Activated T-cell treated with anti-CD3 and anti-CD28 coated beads, Interleukin-2, amount 50 U/mL, for 24 hours (primary cell): ENCODE data around the gene IL13.
A peak's percentile ranks its signal among the peaks of the same experiment; 100 is the strongest.
"Not testable (repeated sequence)": the region's sequence is repeated elsewhere in the genome, so short reads cannot be mapped to it uniquely, and the experiment has no call there.

Experiments used
- DNase-seq: peaks from one replicate; pipeline ENCODE4 v3.0.0-alpha.2; 2020
- H3K27ac Mint-ChIP-seq: 2 replicates; pipeline ENCODE4 v1.8.0; 2020; ENCODE audit warnings: mild to moderate bottlenecking, mixed read lengths
- H3K27me3 Mint-ChIP-seq: 2 replicates; pipeline ENCODE4 v1.8.0; 2020; ENCODE audit warnings: mixed read lengths
- H3K36me3 Mint-ChIP-seq: 2 replicates; pipeline ENCODE4 v1.8.0; 2020; ENCODE audit warnings: low read depth, mixed read lengths
- H3K4me1 Mint-ChIP-seq: 2 replicates; pipeline ENCODE4 v1.8.0; 2020; ENCODE audit warnings: low read depth, mixed read lengths
- H3K4me3 Mint-ChIP-seq: 2 replicates; pipeline ENCODE4 v1.8.0; 2020; ENCODE audit warnings: mild to moderate bottlenecking, moderate library complexity, mixed read lengths
- H3K9me3 Mint-ChIP-seq: 2 replicates; pipeline ENCODE4 v1.8.0; 2020; ENCODE audit warnings: mixed read lengths

IL13 gene

DNA sequence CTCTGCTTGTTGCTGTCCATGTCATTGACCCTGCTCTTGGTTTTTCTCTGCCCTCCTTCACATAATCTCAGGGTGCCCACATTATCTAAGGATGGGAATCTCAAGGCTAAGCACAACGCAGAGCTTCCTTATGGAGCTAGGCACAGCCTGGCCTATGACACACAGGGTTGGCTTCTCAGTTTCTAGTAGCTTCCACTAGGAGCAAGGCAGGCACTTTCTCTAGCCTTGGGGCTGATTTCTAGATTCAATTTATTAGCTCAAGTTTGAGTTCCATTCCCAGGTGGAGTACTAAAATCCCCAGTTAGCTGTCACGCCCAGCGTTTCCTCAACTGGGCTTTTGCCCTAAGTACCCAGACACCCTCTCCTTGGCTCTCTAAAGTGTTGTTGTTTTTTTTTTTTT lies 28.2 kb downstream of the IL13 start:
- H3K27me3 Mint-ChIP-seq, result no peaks in the 10 kb centered on the region
- no peaks in the 10 kb centered on the region for H3K9me3 Mint-ChIP-seq
- H3K4me1 Mint-ChIP-seq, result peaks cover 32% of the 10 kb centered on the region
- H3K27ac Mint-ChIP-seq, result no peak overlapping the region
- DNase-seq, result no peak
- H3K4me3 Mint-ChIP-seq, result no peak overlapping the region
- H3K36me3 Mint-ChIP-seq, result no peaks in the 10 kb centered on the region

- Mint-ChIP-seq H3K4me3 (no peak overlapping the region), H3K9me3 (no peaks in the 10 kb centered on the region), H3K27me3 (no peaks in the 10 kb centered on the region), H3K27ac (peak overlapping the region; percentile 74), H3K4me1 (peaks cover 38% of the 10 kb centered on the region), H3K36me3 (peaks cover 6% of the 10 kb centered on the region)
- DNase-seq, result no peak
These were observed 30.0 kb downstream of the IL13 start for GRCh38 chr5:132687995-132688394.

DNA sequence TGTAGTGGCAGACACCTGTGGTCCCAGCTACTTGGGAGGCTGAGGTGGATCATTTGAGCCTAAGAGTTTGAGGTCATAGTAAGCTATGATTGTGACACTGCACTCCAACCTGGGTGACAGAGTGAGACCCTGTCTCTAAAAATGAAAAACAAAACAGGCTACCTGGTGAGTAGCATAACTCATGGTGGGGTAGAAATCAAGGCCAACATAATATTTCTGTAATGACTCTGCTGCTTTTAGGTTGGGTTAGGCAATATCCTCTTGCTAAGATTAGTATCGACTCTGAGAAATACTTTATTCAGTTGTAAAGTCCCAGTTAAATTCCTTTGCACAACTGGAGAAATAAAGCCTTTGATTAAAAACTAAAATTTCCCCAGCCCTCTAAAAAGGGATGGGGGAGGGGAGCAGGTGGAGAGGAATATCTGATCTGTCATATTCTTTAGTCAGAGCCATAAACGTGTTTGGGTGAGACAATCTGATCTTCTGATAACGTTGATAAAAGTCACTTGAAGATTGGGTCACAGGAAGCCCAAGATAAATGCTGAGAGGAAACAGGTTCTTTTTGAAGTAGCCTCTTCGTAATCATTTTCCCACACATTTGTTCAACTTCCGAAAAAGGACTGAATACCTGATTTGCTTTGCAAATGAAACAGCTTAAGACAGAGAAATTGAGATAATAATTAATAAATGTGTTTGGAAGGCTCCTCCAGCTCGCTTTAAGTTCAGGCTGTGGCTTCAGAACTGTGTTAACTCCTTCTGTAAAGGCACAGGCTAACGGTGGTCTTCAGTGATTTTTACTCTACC lies 30.8 kb downstream of the IL13 start:
- H3K4me3 Mint-ChIP-seq, result no peak overlapping the region
- peaks cover 6% of the 10 kb centered on the region for H3K36me3 Mint-ChIP-seq
- H3K27ac Mint-ChIP-seq, result peak overlapping the region; percentile 74
- H3K4me1 Mint-ChIP-seq, result peaks cover 38% of the 10 kb centered on the region
- no peaks in the 10 kb centered on the region for H3K27me3 Mint-ChIP-seq
- H3K9me3 Mint-ChIP-seq, result no peaks in the 10 kb centered on the region
- DNase-seq, result no peak

GRCh38 chr5:132689513-132689912 lies 31.5 kb downstream of the IL13 start:
- no peak for DNase-seq
- Mint-ChIP-seq H3K27ac (no peak overlapping the region), H3K36me3 (peaks cover 6% of the 10 kb centered on the region), H3K4me3 (no peak overlapping the region), H3K4me1 (peaks cover 34% of the 10 kb centered on the region), H3K9me3 (no peaks in the 10 kb centered on the region), H3K27me3 (no peaks in the 10 kb centered on the region)

DNA sequence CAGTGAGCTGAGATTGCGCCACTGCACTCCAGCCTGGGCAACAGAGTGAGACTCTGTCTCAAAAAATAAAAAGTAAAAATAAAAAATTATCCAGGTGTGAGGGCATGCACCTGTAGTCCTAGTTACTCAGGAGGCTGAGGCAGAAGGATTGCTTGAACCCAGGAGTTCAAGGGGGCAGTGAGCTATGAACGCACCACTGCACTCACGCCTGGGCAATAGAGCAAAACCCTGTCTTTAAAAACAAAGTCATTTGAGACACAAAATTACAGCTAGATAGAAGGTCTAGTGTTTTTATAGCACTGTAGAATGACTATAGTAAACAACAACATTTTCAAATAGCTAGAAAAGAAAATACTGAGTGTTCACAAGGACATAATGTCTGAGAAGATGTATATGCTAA lies 32.2 kb downstream of the IL13 start:
- no peaks in the 10 kb centered on the region for H3K9me3 Mint-ChIP-seq
- H3K27me3 Mint-ChIP-seq, result no peaks in the 10 kb centered on the region
- no peak for DNase-seq
- H3K36me3 Mint-ChIP-seq, result peaks cover 8% of the 10 kb centered on the region
- no peak overlapping the region for H3K4me3 Mint-ChIP-seq
- H3K4me1 Mint-ChIP-seq, result peaks cover 27% of the 10 kb centered on the region
- H3K27ac Mint-ChIP-seq, result no peak overlapping the region

- Mint-ChIP-seq H3K36me3 (peaks cover 18% of the 10 kb centered on the region), H3K4me1 (peaks cover 26% of the 10 kb centered on the region), H3K27ac (peak overlapping the region; percentile 52)
- not testable (repeated sequence) for DNase-seq, H3K4me3 Mint-ChIP-seq, H3K27me3 Mint-ChIP-seq, H3K9me3 Mint-ChIP-seq
These were observed 34.0 kb downstream of the IL13 start for GRCh38 chr5:132691755-132692631.

DNA sequence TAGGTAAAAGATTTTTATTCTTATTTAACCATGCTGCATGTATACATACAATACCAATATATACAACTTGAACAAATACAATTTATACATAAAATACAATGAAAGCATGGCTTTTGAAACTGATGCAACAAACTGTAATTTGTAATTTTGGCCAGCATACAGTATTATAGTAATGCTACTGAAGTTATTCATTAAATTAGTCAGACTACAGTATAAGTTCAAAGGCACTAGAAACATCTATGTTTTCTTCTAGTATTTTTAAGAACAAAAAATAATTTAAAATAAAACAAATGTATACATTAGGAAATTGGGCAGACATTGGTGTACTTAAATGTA lies 34.6 kb downstream of the IL13 start:
- no peak overlapping the region for H3K4me3 Mint-ChIP-seq
- no peaks in the 10 kb centered on the region for H3K9me3 Mint-ChIP-seq
- H3K27me3 Mint-ChIP-seq, result no peaks in the 10 kb centered on the region
- H3K4me1 Mint-ChIP-seq, result peaks cover 26% of the 10 kb centered on the region
- H3K27ac Mint-ChIP-seq, result peak overlapping the region; percentile 52
- DNase-seq, result no peak
- H3K36me3 Mint-ChIP-seq, result peaks cover 24% of the 10 kb centered on the region

- Mint-ChIP-seq H3K36me3 (peaks cover 53% of the 10 kb centered on the region), H3K27ac (no peak overlapping the region), H3K4me3 (no peak overlapping the region), H3K27me3 (no peaks in the 10 kb centered on the region), H3K9me3 (no peaks in the 10 kb centered on the region), H3K4me1 (peaks cover 6% of the 10 kb centered on the region)
- no peak for DNase-seq
These were observed 38.0 kb downstream of the IL13 start for GRCh38 chr5:132695956-132696355.

DNA sequence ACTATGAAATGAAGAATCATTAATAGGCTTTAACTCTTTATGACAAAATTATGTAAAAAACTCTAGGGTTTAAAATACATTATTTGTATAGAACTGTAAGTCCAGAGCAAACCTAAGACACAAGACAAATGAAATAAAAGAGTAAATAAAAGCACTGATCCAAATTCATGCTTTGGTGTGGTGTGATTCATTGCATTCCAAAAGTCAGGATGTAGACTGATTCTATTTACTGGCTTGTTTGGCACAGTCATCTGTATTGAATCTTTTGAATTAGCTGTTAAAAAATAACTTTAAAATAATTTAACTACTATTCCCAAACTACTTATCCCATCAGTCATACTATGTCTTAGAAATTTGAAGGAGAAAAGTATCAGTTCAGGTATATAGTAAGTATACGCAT lies 46.9 kb downstream of the IL13 start:
- Mint-ChIP-seq H3K27ac (no peak overlapping the region), H3K36me3 (peaks cover 37% of the 10 kb centered on the region), H3K4me1 (no peaks in the 10 kb centered on the region), H3K4me3 (no peak overlapping the region), H3K27me3 (no peaks in the 10 kb centered on the region), H3K9me3 (no peaks in the 10 kb centered on the region)
- no peak for DNase-seq

- Mint-ChIP-seq H3K9me3 (no peaks in the 10 kb centered on the region), H3K27me3 (no peaks in the 10 kb centered on the region), H3K4me3 (no peak overlapping the region), H3K4me1 (no peaks in the 10 kb centered on the region), H3K36me3 (peaks cover 22% of the 10 kb centered on the region), H3K27ac (no peak overlapping the region)
- no peak for DNase-seq
These were observed 50.7 kb downstream of the IL13 start for GRCh38 chr5:132708645-132709044.
